B cell (primary cell): Measurements from ENCODE around the gene CCR4. TPM values are rescaled to one million over a fixed set of nuclear protein-coding genes. Genes with fewer than 3 reads are reported as not detected.

Experiments
- ATAC-seq: fragments of 200-7000 bp; cut with Tn5 transposase; one replicate; pipeline ENCODE4 v1.10.0; 2021; ENCODE audit warnings: low read depth, mild to moderate bottlenecking, moderate number of reproducible peaks, moderate library complexity
- CTCF ChIA-PET: fragments of 350-600 bp; sonication (Branson Sonifier 250); formaldehyde crosslinking; loops from one replicate; lab custom pipeline; 2021; ENCODE audit warnings: antibody characterized with exemption, inconsistent platforms; lab: Charles Lee
- POLR2A ChIA-PET: fragments of 350-600 bp; sonication (Branson Sonifier 250); formaldehyde crosslinking; loops from one replicate; lab custom pipeline; 2021; ENCODE audit warnings: antibody characterized with exemption; lab: Charles Lee
- DNase-seq: peaks from one replicate; pipeline ENCODE4 v3.0.0; 2013
- H2AFZ ChIP-seq: 2 replicates; pipeline ENCODE4 v1.6.1; 2012; ENCODE audit warnings: mild to moderate bottlenecking, low read depth, low read length; ENCODE audit not compliant: insufficient read depth, poor library complexity, severe bottlenecking
- H3K27ac ChIP-seq, 2 donors: 1 replicate in 1 of 2; 2 replicates in 1 of 2; pipeline ENCODE4 v1.5.1; 2012 to 2013; ENCODE audit warnings: low read length in 2 of 2, mild to moderate bottlenecking in 2 of 2, moderate library complexity in 1 of 2
- H3K27me3 ChIP-seq, 4 experiments: fragments of 200-600 bp in 1 of 4; sonication (generic) in 1 of 4; replicated peaks in 1 of 4; 1 replicate in 2 of 4; 2 replicates in 2 of 4; pipeline versions ENCODE4 v1.6.1 to v1.7.0; 2013 to 2016; ENCODE audit warnings: low read length in 3 of 4, mild to moderate bottlenecking in 2 of 4, mixed read lengths in 1 of 4, moderate library complexity in 1 of 4; ENCODE audit not compliant: insufficient read depth in 4 of 4, control insufficient read depth in 3 of 4; ENCODE audit errors: control extremely low read depth in 1 of 4
- H3K36me3 ChIP-seq, 2 experiments: replicated peaks in 1 of 2; 1 replicate in 1 of 2; 2 replicates in 1 of 2; pipeline versions ENCODE4 v1.6.1 to v1.7.1; 2013; ENCODE audit warnings: low read length in 1 of 2; ENCODE audit not compliant: insufficient read depth in 2 of 2, control insufficient read depth in 1 of 2; ENCODE audit errors: control extremely low read depth in 1 of 2, extremely low read depth in 1 of 2
- H3K4me1 ChIP-seq, 2 donors: fragments of 200-600 bp in 1 of 2; sonication (generic) in 1 of 2; 1 replicate in 1 of 2; 2 replicates in 1 of 2; pipeline versions ENCODE4 v1.5.1 to v1.6.1; 2013 to 2017; ENCODE audit warnings: low read length in 2 of 2; ENCODE audit not compliant: control insufficient read depth in 2 of 2, insufficient read depth in 2 of 2
- H3K4me2 ChIP-seq: replicated peaks from 2 replicates; pipeline ENCODE3; 2012; ENCODE audit warnings: mild to moderate bottlenecking, low read depth, low read length; ENCODE audit not compliant: poor library complexity, severe bottlenecking
- H3K4me3 ChIP-seq, 5 experiments: fragments of 200-600 bp in 1 of 5; sonication (generic) in 1 of 5; 1 replicate in 3 of 5; 2 replicates in 2 of 5; pipeline versions ENCODE4 v1.5.1 to v1.7.0; 2011 to 2016; ENCODE audit warnings: low read length in 4 of 5, mild to moderate bottlenecking in 4 of 5, low read depth in 2 of 5, control low read depth in 1 of 5, moderate library complexity in 1 of 5; ENCODE audit not compliant: insufficient read depth in 1 of 5; ENCODE audit errors: control extremely low read depth in 1 of 5, extremely low read depth in 1 of 5
- H3K79me2 ChIP-seq: fragments of 200-600 bp; sonication (generic); one replicate; pipeline ENCODE4 v1.6.0; 2016; ENCODE audit warnings: low read length; ENCODE audit not compliant: control insufficient read depth, insufficient read depth
- H3K9ac ChIP-seq: fragments of 200-600 bp; sonication (generic); 2 replicates; pipeline ENCODE4 v1.6.1; 2017; ENCODE audit warnings: mild to moderate bottlenecking, low read length, moderate library complexity
- H3K9me3 ChIP-seq, 3 donors: one replicate each; pipeline versions ENCODE4 v1.6.1 to v1.7.1; 2013; ENCODE audit warnings: low read length in 2 of 3; ENCODE audit not compliant: control insufficient read depth in 2 of 3, insufficient read depth in 1 of 3; ENCODE audit errors: control extremely low read depth in 1 of 3
- H4K20me1 ChIP-seq: 2 replicates; pipeline ENCODE4 v1.6.0; 2012; ENCODE audit warnings: mild to moderate bottlenecking, low read length; ENCODE audit not compliant: insufficient read depth, control insufficient read depth, poor library complexity, severe bottlenecking
- H3K27ac Mint-ChIP-seq: one replicate; pipeline ENCODE4 v1.8.0; 2021; ENCODE audit warnings: mixed read lengths
- H3K27me3 Mint-ChIP-seq: one replicate; pipeline ENCODE4 v1.8.0; 2021; ENCODE audit warnings: mixed read lengths
- H3K4me1 Mint-ChIP-seq: one replicate; pipeline ENCODE4 v1.8.0; 2021; ENCODE audit warnings: mixed read lengths
- H3K4me3 Mint-ChIP-seq: one replicate; pipeline ENCODE4 v1.8.0; 2021; ENCODE audit warnings: mixed read lengths
- H3K9me3 Mint-ChIP-seq: one replicate; pipeline ENCODE4 v1.8.0; 2022; ENCODE audit warnings: mixed read lengths; ENCODE audit not compliant: insufficient read depth
- EZH2 ChIP-seq: IDR thresholded peaks from 2 replicates; pipeline ENCODE4 v1.6.1; 2012; ENCODE audit warnings: borderline replicate concordance, low read depth, mild to moderate bottlenecking, moderate library complexity, low read length; ENCODE audit not compliant: insufficient read depth, poor library complexity, severe bottlenecking
- WGBS: methylation state at CpG from one replicate; pipeline ENCODE4 v1.1.5; 2013; ENCODE audit warnings: missing lambda C conversion rate; ENCODE audit not compliant: insufficient coverage; 5-methylcytosine and 5-hydroxymethylcytosine counted together
- intact Hi-C: fragments of 100-400 bp; cut with micrococcal nuclease; formaldehyde crosslinking; loops from one replicate; pipeline ENCODE4 v1.10.0; 2022
- polyA plus RNA-seq: library from polyadenylated mRNA; depleted of rRNA; stranded (reverse); fragments of >200 nt; gene quantifications from 2 replicates; pipeline ENCODE4 v1.2.3, GENCODE V29; 2012
- total RNA-seq, 2 donors: library from RNA; stranded (reverse); fragments of 120-200 nt in 1 of 2; gene quantifications; 1 replicate in 1 of 2; 2 replicates in 1 of 2; pipeline versions ENCODE4 v1.2.3 to v1.2.4, GENCODE V29; 2013 to 2022
- TF ChIP-seq, protein P1 (sequence below): fragments of 200-600 bp; IDR thresholded peaks from one replicate; pipeline ENCODE4 v1.8.0; 2022; ENCODE audit warnings: antibody characterized with exemption, mild to moderate bottlenecking

The CCR4 gene
- total and polyA plus RNA-seq, 2 donors (not counting 1 experiment from before 2014, with no cell fraction given): 0.04 to 0.12 TPM

DNA sequence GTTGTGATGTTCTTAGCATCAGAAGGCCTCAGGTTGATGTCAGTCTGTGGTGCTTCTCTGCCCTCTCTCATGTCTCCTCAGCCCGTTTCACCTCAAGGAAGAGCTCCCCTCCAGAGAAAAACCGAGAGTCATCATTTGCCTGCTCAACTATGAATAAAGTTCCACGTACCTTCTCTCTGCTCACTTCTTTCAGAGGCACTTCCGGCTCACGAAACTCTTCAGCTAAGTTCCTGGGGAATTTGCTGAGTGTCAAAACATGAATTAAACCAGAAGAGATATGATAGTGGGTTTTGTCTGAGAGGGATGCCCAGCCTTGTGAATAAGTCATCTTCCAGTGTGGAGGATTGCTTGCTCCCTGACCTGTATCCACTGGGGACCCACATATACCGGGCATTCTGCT lies 37.7 kb downstream of the CCR4 start:
- Histone ChIP-seq H3K9me3 (no peaks in the 10 kb centered on the region), H3K9ac (no peak overlapping the region), H2AFZ (no peak overlapping the region), H3K79me2 (no peaks in the 10 kb centered on the region), H3K27ac (no peak overlapping the region), H3K4me2 (no peak overlapping the region), H4K20me1 (no peaks in the 10 kb centered on the region), H3K27me3 (no peaks in the 10 kb centered on the region), H3K4me1 (peaks cover 0 to 5% of the 10 kb centered on the region in 2 donors), H3K4me3 (no peak overlapping the region), H3K36me3 (no peaks in the 10 kb centered on the region)
- H3K4me3 Mint-ChIP-seq: no peak overlapping the region
- H3K27ac Mint-ChIP-seq: no peak overlapping the region
- intact Hi-C loops: no loop called here
- no peak for TF ChIP-seq EZH2
- TF ChIP-seq, protein P1, sequence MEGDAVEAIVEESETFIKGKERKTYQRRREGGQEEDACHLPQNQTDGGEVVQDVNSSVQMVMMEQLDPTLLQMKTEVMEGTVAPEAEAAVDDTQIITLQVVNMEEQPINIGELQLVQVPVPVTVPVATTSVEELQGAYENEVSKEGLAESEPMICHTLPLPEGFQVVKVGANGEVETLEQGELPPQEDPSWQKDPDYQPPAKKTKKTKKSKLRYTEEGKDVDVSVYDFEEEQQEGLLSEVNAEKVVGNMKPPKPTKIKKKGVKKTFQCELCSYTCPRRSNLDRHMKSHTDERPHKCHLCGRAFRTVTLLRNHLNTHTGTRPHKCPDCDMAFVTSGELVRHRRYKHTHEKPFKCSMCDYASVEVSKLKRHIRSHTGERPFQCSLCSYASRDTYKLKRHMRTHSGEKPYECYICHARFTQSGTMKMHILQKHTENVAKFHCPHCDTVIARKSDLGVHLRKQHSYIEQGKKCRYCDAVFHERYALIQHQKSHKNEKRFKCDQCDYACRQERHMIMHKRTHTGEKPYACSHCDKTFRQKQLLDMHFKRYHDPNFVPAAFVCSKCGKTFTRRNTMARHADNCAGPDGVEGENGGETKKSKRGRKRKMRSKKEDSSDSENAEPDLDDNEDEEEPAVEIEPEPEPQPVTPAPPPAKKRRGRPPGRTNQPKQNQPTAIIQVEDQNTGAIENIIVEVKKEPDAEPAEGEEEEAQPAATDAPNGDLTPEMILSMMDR: no peak
- DNase-seq (no peak), ATAC-seq (no peak)
- POLR2A ChIA-PET: no interaction called here
- H3K4me1 Mint-ChIP-seq: peaks cover 9% of the 10 kb centered on the region
- CTCF ChIA-PET: interaction anchor here (1.2 kb wide), 1 partner anchor 400 kb away, joined by 3 read pairs; no protein-coding TSS in a partner anchor
- H3K9me3 Mint-ChIP-seq: no peaks in the 10 kb centered on the region
- WGBS: 94% methylated on average over 4 of the region's 6 CpGs
- H3K27me3 Mint-ChIP-seq: no peaks in the 10 kb centered on the region

DNA sequence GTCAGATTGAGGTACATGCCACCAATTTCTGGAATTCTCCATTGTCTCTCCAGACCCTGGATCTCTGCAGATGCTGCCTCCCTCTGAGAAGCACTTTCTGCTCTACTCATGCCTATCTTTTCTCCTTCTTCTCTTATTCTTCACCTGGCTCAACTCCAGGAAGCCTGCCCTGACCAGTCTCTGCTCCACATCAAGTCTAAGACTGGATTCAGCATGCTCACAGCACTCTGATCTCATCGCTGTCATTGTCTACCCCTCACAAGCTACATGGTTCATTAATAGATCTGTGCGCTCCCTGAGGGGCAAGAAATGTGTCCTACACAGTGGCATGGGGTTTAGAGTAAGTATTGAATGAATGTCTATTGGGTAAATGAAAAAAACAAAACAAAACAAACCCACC lies 38.7 kb downstream of the CCR4 start:
- no peak for TF ChIP-seq EZH2
- TF ChIP-seq, protein P1: no peak
- ChIA-PET CTCF (interaction anchor here (1.2 kb wide), 1 partner anchor 399 kb away, joined by 3 read pairs; no protein-coding TSS in a partner anchor), POLR2A (no interaction called here)
- Mint-ChIP-seq H3K4me3 (no peak overlapping the region), H3K9me3 (no peaks in the 10 kb centered on the region), H3K4me1 (peaks cover 9% of the 10 kb centered on the region), H3K27me3 (no peaks in the 10 kb centered on the region), H3K27ac (no peak overlapping the region)
- Histone ChIP-seq H3K27ac (no peak overlapping the region), H3K79me2 (no peaks in the 10 kb centered on the region), H3K9me3 (no peaks in the 10 kb centered on the region), H3K4me3 (no peak overlapping the region), H2AFZ (no peak overlapping the region), H3K4me2 (no peak overlapping the region), H3K27me3 (no peaks in the 10 kb centered on the region), H3K9ac (no peak overlapping the region), H4K20me1 (no peaks in the 10 kb centered on the region), H3K4me1 (peaks cover 0 to 5% of the 10 kb centered on the region in 2 donors), H3K36me3 (no peaks in the 10 kb centered on the region)
- WGBS: no CpG with 5 or more reads among the region's 2 CpGs
- intact Hi-C loops: no loop called here
- ATAC-seq (no peak), DNase-seq (no peak)
